Aorta (tissue), 5 donors: Measurements from ENCODE around the gene MCUB. TPM values are rescaled to one million over a fixed set of nuclear protein-coding genes. Genes with fewer than 3 reads are reported as not detected.

Experiments
- ATAC-seq: fragments of 200-7000 bp; cut with Tn5 transposase; one replicate; pipeline ENCODE4 v1.9.1; 2022; ENCODE audit warnings: moderate library complexity; ENCODE audit not compliant: low FRiP score
- DNase-seq, 2 donors: peaks; one replicate each; pipeline ENCODE4 v3.0.0-alpha.2; 2020
- H3K27ac ChIP-seq, 2 donors: one replicate each; pipeline ENCODE4 v1.5.1; 2013; ENCODE audit warnings: low read length in 2 of 2, mild to moderate bottlenecking in 2 of 2, moderate library complexity in 2 of 2, control low read depth in 1 of 2, inconsistent platforms in 1 of 2, low read depth in 1 of 2
- H3K27me3 ChIP-seq, 2 donors: one replicate each; pipeline ENCODE4 v1.6.1; 2013; ENCODE audit warnings: control low read depth in 1 of 2, low read length in 1 of 2, mild to moderate bottlenecking in 1 of 2, moderate library complexity in 1 of 2; ENCODE audit not compliant: insufficient read depth in 2 of 2, control insufficient read depth in 1 of 2
- H3K36me3 ChIP-seq, 2 donors: one replicate each; pipeline ENCODE4 v1.6.1; 2013; ENCODE audit warnings: control low read depth in 1 of 2, low read length in 1 of 2, mild to moderate bottlenecking in 1 of 2; ENCODE audit not compliant: insufficient read depth in 2 of 2, control insufficient read depth in 1 of 2
- H3K4me1 ChIP-seq, 2 donors: one replicate each; pipeline ENCODE4 v1.6.1; 2013; ENCODE audit warnings: low read length in 2 of 2, control low read depth in 1 of 2, mild to moderate bottlenecking in 1 of 2, moderate library complexity in 1 of 2; ENCODE audit not compliant: insufficient read depth in 2 of 2, control insufficient read depth in 1 of 2
- H3K4me3 ChIP-seq, 2 donors: one replicate each; pipeline ENCODE4 v1.5.1; 2013; ENCODE audit warnings: low read length in 2 of 2, control low read depth in 1 of 2, mild to moderate bottlenecking in 1 of 2
- H3K9me3 ChIP-seq: one replicate; pipeline ENCODE4 v1.6.1; 2013; ENCODE audit warnings: mild to moderate bottlenecking, low read length; ENCODE audit not compliant: control insufficient read depth
- WGBS, 2 donors: extraction: QIAGEN DNeasy Blood & Tissue Kit; methylation state at CpG; one replicate each; pipeline ENCODE4 v1.1.7; 2013; 5-methylcytosine and 5-hydroxymethylcytosine counted together
- intact Hi-C, 2 donors: fragments of 100-400 bp; cut with DNase I; formaldehyde crosslinking; loops; one replicate each; pipeline versions ENCODE4 v1.14.2 to v1.15.0; 2022
- polyA plus RNA-seq, 2 donors: library from polyadenylated mRNA; stranded (reverse); fragments of 200-250 nt; gene quantifications; one replicate each; pipeline ENCODE4 v1.2.3, GENCODE V29; 2013
- total RNA-seq, 2 donors: library from RNA; stranded (reverse); fragmentation: NEBNext Ultra II Directional; extraction: Animal tissue kit (Norgen Biotek cat#: 25700); gene quantifications; one replicate each; pipeline ENCODE4 v1.2.1, GENCODE V29; 2021
- donor health status: healthy with polysubstance abuse.
- donor health status: Bipolar disorder and iron deficiency.
- donor health status: DM: no; HTN: no; CAD: no.
- donor health status: DM: no; HTN: no; CAD: no.
- donor health status: DM: yes; HTN: yes; CAD: no.

MCUB gene
- total and polyA plus RNA-seq, 4 donors: 2.7 to 25.6 (median 8.3) TPM

DNA sequence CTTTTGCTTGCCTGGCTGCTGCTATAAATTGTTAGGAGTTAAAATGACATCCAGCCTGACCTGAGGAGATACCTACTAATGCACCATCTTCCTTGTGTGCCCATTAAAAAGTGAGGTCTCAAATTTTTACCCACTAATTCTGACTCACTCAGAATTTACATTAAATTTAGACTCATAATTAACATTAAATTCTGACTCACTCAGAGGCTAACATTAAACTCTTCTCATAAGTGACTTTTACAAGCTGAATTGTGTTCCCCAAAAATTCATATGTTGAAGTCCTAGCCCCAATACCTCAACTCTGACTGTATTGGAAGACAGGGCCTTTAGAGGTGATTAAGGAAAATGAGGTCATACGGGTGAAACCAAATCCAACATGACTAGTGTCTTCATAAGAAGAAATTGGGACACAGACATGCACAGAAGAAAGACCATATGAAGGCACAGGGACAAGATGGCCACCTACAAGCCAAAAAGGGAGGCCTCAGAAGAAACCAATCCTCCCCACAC is 131.4 kb downstream of the MCUB start:
- peaks cover 14 to 15% of the 10 kb centered on the region in 2 donors for H3K36me3 ChIP-seq
- no peaks in the 10 kb centered on the region for H3K27me3 ChIP-seq
- 78 to 98% methylated on average over 1 of the region's 1 CpG for WGBS, 2 donors
- H3K4me1 ChIP-seq: no peaks in the 10 kb centered on the region
- no peaks in the 10 kb centered on the region for H3K9me3 ChIP-seq
- ATAC-seq (no peak), DNase-seq (no peak)
- intact Hi-C loops: no loop called here
- no peak overlapping the region for H3K27ac ChIP-seq
- H3K4me3 ChIP-seq: no peak overlapping the region

DNA sequence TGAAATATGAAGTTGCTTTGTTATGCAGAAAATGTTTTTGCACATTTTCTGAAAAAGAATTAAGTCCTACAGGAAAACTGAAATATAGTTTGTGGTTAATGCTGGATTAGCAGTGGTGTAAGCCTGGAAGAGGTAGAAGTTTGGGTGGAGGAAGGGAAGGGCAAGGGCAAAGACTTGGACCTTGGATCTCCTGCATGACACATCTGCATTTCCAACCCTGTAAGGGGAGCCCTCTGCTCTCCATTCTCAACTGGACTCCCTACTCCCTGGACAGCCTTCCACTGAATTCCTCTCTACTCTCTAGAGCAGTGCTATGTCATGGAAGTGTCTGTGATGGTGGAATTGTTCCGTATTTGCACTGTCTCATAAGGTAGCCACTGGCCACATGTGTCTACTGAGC is 138.6 kb downstream of the MCUB start:
- no peaks in the 10 kb centered on the region for H3K27me3 ChIP-seq
- DNase-seq (no peak), ATAC-seq (no peak)
- H3K36me3 ChIP-seq: peaks cover 0 to 2% of the 10 kb centered on the region in 2 donors
- no peaks in the 10 kb centered on the region for H3K9me3 ChIP-seq
- H3K27ac ChIP-seq: no peak overlapping the region
- H3K4me1 ChIP-seq: peaks cover 0 to 7% of the 10 kb centered on the region in 2 donors
- H3K4me3 ChIP-seq: no peak overlapping the region
- WGBS, 2 donors: 100% methylated on average over 1 of the region's 1 CpG
- intact Hi-C loops: no loop called here

- ATAC-seq: no peak
- WGBS, 2 donors: 91 to 92% methylated on average over 8 of the region's 8 CpGs
Observed at GRCh38 chr4:109699553-109700225, 139.6 kb downstream of the MCUB start.

DNA sequence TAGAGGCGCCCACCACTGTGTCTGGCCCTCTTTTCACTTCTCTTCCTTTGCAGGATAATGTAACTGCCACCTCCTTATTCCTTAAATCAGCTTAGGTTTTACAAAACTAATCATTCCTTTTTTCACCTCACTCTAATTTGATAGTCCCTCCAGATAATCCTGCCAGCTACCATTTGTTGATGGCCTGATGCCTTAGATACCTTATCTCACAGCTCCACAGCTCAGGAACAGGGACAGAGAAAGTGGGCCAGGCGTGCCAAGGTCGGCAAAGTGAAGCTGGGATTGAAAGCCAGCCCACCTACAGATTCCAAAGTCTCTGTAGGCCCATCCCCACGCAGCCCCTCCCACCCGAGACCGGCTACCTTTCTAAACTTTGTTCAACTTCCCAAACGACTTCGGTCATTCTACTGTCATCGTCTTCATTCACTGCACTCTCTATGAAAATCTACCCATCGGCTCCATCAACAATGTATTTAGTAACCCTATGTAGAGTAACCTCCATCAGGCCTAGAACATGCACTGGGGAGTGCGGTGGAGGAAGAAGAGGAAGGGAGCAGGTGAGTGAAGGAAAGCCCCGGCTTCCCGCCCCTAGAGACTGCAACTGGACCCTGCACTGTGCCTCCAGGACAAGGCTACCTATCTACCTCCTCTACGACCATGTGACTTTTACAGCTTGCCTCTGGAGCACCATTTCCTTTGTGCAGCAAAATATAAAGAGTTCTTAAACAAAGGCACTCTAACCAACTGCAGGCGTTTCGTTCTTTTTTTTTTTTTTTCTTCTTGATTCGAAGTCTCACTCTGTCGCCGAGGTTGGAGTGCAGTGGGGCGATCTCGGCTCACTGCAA is 141.7 kb downstream of the MCUB start:
- Histone ChIP-seq H3K4me1 (peaks cover 0 to 7% of the 10 kb centered on the region in 2 donors), H3K27ac (no peak overlapping the region), H3K9me3 (no peaks in the 10 kb centered on the region), H3K27me3 (no peaks in the 10 kb centered on the region), H3K36me3 (no peaks in the 10 kb centered on the region), H3K4me3 (peak overlapping the region in 1 of 2 donors; percentile 87)
- ATAC-seq (no peak), DNase-seq (no peak)
- WGBS, 2 donors: 59 to 62% methylated on average over 21 of the region's 21 CpGs
- intact Hi-C loops: loop anchor here (2.0 to 10.0 kb wide), 3 partner anchors 27 to 267 kb away; partner anchors contain the start of genes GAR1 (in 1 of the 2) and SEC24B (in 1 of the 2)

More at GRCh38 chr4:109699553-109700225, 139.6 kb downstream of the MCUB start:
- DNase-seq: no peak
- intact Hi-C loops: loop anchor here (5.0 to 10.0 kb wide), 2 partner anchors 118 to 265 kb away; partner anchors contain the start of genes GAR1 (in 1 of the 2) and SEC24B (in 1 of the 2)
- Histone ChIP-seq H3K27ac (no peak overlapping the region), H3K9me3 (no peaks in the 10 kb centered on the region), H3K4me1 (peaks cover 0 to 7% of the 10 kb centered on the region in 2 donors), H3K36me3 (peaks cover 0 to 2% of the 10 kb centered on the region in 2 donors), H3K27me3 (no peaks in the 10 kb centered on the region), H3K4me3 (no peak overlapping the region)

GRCh38 chr4:109702950-109703663 is 143.1 kb downstream of the MCUB start, which contains the start of gene CASP6:
CASP6 (minus strand) TSS chr4:109703445; CDS start chr4:109703395, 50 bp downstream.
- peak within 1 kb of the TSS in 1 of 2 donors; percentile 35 for H3K27ac ChIP-seq
- ATAC-seq (peak; percentile 96), DNase-seq (peak; percentile 92 to 94)
- intact Hi-C loops: loop anchor here (1.0 to 10.0 kb wide), 4 partner anchors 26 to 268 kb away; partner anchors contain the start of genes GAR1 (in 2 of the 2) and SEC24B (in 1 of the 2)
- H3K4me3 ChIP-seq: peak within 1 kb of the TSS; percentile 87 to 91
- H3K36me3 ChIP-seq: no peaks in the 10 kb centered on the region
- no peaks in the 10 kb centered on the region for H3K27me3 ChIP-seq
- no peaks in the 10 kb centered on the region for H3K9me3 ChIP-seq
- H3K4me1 ChIP-seq: peaks cover 0 to 7% of the 10 kb centered on the region in 2 donors
- WGBS, 2 donors: 0% methylated on average over 62 to 72 of the region's 72 CpGs

DNA sequence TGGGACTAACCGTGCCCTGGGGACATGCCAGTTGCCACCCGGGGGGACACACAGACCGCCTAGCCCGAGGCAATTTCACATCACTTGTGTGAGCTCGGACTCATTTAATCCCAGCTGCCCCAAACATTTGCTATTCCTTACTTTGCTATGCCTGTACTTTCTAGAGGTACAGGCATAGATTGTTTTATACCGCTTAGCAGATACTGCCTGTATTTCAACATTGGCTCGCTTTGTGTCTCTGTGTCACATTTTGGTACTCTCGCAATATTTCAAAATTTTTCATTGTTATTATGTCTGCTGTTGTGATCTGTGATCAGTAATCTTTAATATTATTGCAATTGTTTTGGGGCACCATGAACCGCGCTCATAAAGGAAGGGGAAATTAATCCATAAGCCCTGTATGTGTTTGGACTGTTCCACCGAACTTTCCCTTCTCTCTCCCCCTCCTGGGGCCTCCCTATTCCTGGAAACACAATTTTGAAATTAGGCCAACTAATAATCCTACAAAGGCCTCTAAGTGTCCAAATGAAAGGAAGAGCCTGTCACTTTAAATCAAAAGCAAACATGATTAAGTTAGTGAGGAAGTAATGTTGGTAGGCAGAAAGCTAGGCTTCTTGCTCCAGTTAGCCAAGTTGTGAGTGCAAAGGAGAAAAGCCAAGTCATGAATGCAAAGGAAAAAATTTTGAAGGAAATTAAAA is 143.8 kb downstream of the MCUB start:
- H3K27ac ChIP-seq: peak overlapping the region in 1 of 2 donors; percentile 21
- H3K27me3 ChIP-seq: no peaks in the 10 kb centered on the region
- no peaks in the 10 kb centered on the region for H3K36me3 ChIP-seq
- 22% methylated on average over 11 of the region's 11 CpGs for WGBS, 2 donors
- intact Hi-C loops: loop anchor here (1.0 to 10.0 kb wide), 4 partner anchors 25 to 269 kb away; partner anchors contain the start of genes GAR1 (in 2 of the 2) and SEC24B (in 1 of the 2)
- H3K9me3 ChIP-seq: no peaks in the 10 kb centered on the region
- DNase-seq (no peak), ATAC-seq (peak; percentile 9)
- peak overlapping the region; percentile 87 to 91 for H3K4me3 ChIP-seq
- peaks cover 0 to 7% of the 10 kb centered on the region in 2 donors for H3K4me1 ChIP-seq

DNA sequence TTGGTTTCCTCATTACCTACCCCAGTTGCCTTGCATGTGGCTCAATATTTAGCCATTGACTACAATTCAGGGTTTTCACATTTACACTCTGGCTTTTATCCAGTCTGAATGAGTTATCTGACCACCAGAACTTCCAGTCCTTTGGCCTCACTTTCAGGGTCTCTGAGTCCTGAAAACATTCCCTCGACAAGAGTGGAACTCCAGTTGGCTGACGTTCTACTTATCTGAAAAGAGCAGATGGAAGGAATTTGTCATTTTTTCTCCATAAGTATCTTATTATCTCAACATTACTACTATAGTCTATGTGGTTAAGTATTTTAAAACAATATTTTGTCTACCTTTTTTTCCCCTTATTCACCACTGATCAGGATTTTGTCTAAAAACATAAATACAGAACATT is 148.4 kb downstream of the MCUB start:
- DNase-seq: no peak
- 6 to 9% methylated on average over 2 of the region's 2 CpGs for WGBS, 2 donors
- Histone ChIP-seq H3K36me3 (peaks cover 0 to 2% of the 10 kb centered on the region in 2 donors), H3K27ac (no peak overlapping the region), H3K27me3 (no peaks in the 10 kb centered on the region), H3K4me1 (no peaks in the 10 kb centered on the region), H3K9me3 (no peaks in the 10 kb centered on the region), H3K4me3 (no peak overlapping the region)
- no peak for ATAC-seq
- intact Hi-C loops: loop anchor here in 1 of 2 donors (10.0 kb wide), 1 partner anchor 274 kb away; the partner anchor contains the start of gene SEC24B
